ENCODE measurements around the gene ING5. TPM values are rescaled to one million over a fixed set of nuclear protein-coding genes. Genes with fewer than 3 reads are reported as not detected.

Gene ING5
- polyA plus RNA-seq, 1 donor, result 44.2 TPM

GRCh38 chr2:241672243-241673188 lies 29.3 kb upstream of the ING5 start:
- Histone ChIP-seq H3K4me3 (ENCODE audit: low read length) (no peak overlapping the region), H3K9me3 (ENCODE audit: control insufficient read depth, low read depth, low read length) (no peaks in the 10 kb centered on the region), H3K27ac (ENCODE audit: low read length) (no peak overlapping the region), H3K36me3 (ENCODE audit: control insufficient read depth, insufficient read depth, low read length) (peaks cover 74% of the 10 kb centered on the region), H3K27me3 (ENCODE audit: control insufficient read depth, insufficient read depth, low read length) (no peaks in the 10 kb centered on the region), H3K4me1 (ENCODE audit: control insufficient read depth, insufficient read depth, low read length) (no peaks in the 10 kb centered on the region)
- WGBS (ENCODE audit: insufficient coverage, low lambda C conversion rate), result no CpG with 5 or more reads among the region's 42 CpGs
- DNase-seq, result no peak

GRCh38 chr2:241673189-241673663 lies 28.6 kb upstream of the ING5 start:
- Histone ChIP-seq H3K36me3 (ENCODE audit: control insufficient read depth, insufficient read depth, low read length) (peaks cover 72% of the 10 kb centered on the region), H3K27me3 (ENCODE audit: control insufficient read depth, insufficient read depth, low read length) (no peaks in the 10 kb centered on the region), H3K4me3 (ENCODE audit: low read length) (no peak overlapping the region), H3K9me3 (ENCODE audit: control insufficient read depth, low read depth, low read length) (no peaks in the 10 kb centered on the region), H3K27ac (ENCODE audit: low read length) (no peak overlapping the region), H3K4me1 (ENCODE audit: control insufficient read depth, insufficient read depth, low read length) (no peaks in the 10 kb centered on the region)
- DNase-seq, result no peak
- no CpG with 5 or more reads among the region's 18 CpGs for WGBS (ENCODE audit: insufficient coverage, low lambda C conversion rate)

GRCh38 chr2:241673797-241674725 lies 27.8 kb upstream of the ING5 start:
- Histone ChIP-seq H3K9me3 (ENCODE audit: control insufficient read depth, low read depth, low read length) (no peaks in the 10 kb centered on the region), H3K4me1 (ENCODE audit: control insufficient read depth, insufficient read depth, low read length) (no peaks in the 10 kb centered on the region), H3K27ac (ENCODE audit: low read length) (no peak overlapping the region), H3K4me3 (ENCODE audit: low read length) (no peak overlapping the region), H3K27me3 (ENCODE audit: control insufficient read depth, insufficient read depth, low read length) (no peaks in the 10 kb centered on the region), H3K36me3 (ENCODE audit: control insufficient read depth, insufficient read depth, low read length) (peaks cover 71% of the 10 kb centered on the region)
- no peak for DNase-seq
- WGBS (ENCODE audit: insufficient coverage, low lambda C conversion rate), result no CpG with 5 or more reads among the region's 21 CpGs

GRCh38 chr2:241675885-241676284 lies 26.0 kb upstream of the ING5 start:
- no peak for DNase-seq
- no peak overlapping the region for H3K4me3 ChIP-seq (ENCODE audit: low read length)
- no CpG with 5 or more reads among the region's 17 CpGs for WGBS (ENCODE audit: insufficient coverage, low lambda C conversion rate)
- no peak overlapping the region for H3K27ac ChIP-seq (ENCODE audit: low read length)
- no peaks in the 10 kb centered on the region for H3K9me3 ChIP-seq (ENCODE audit: control insufficient read depth, low read depth, low read length)
- H3K4me1 ChIP-seq (ENCODE audit: control insufficient read depth, insufficient read depth, low read length), result no peaks in the 10 kb centered on the region
- H3K36me3 ChIP-seq (ENCODE audit: control insufficient read depth, insufficient read depth, low read length), result peaks cover 67% of the 10 kb centered on the region
- no peaks in the 10 kb centered on the region for H3K27me3 ChIP-seq (ENCODE audit: control insufficient read depth, insufficient read depth, low read length)

- DNase-seq, result no peak
- Histone ChIP-seq H3K27ac (ENCODE audit: low read length) (no peak overlapping the region), H3K4me1 (ENCODE audit: control insufficient read depth, insufficient read depth, low read length) (no peaks in the 10 kb centered on the region), H3K9me3 (ENCODE audit: control insufficient read depth, low read depth, low read length) (no peaks in the 10 kb centered on the region), H3K36me3 (ENCODE audit: control insufficient read depth, insufficient read depth, low read length) (peaks cover 64% of the 10 kb centered on the region), H3K4me3 (ENCODE audit: low read length) (no peak overlapping the region), H3K27me3 (ENCODE audit: control insufficient read depth, insufficient read depth, low read length) (no peaks in the 10 kb centered on the region)
- 100% methylated on average over 3 of the region's 17 CpGs for WGBS (ENCODE audit: insufficient coverage, low lambda C conversion rate)
Measured at GRCh38 chr2:241676665-241677064, 25.2 kb upstream of the ING5 start.

GRCh38 chr2:241677392-241677791 lies 24.4 kb upstream of the ING5 start:
- Histone ChIP-seq H3K9me3 (ENCODE audit: control insufficient read depth, low read depth, low read length) (no peaks in the 10 kb centered on the region), H3K27me3 (ENCODE audit: control insufficient read depth, insufficient read depth, low read length) (no peaks in the 10 kb centered on the region), H3K4me3 (ENCODE audit: low read length) (no peak overlapping the region), H3K27ac (ENCODE audit: low read length) (no peak overlapping the region), H3K36me3 (ENCODE audit: control insufficient read depth, insufficient read depth, low read length) (peaks cover 57% of the 10 kb centered on the region), H3K4me1 (ENCODE audit: control insufficient read depth, insufficient read depth, low read length) (no peaks in the 10 kb centered on the region)
- no peak for DNase-seq
- no CpG with 5 or more reads among the region's 24 CpGs for WGBS (ENCODE audit: insufficient coverage, low lambda C conversion rate)

GRCh38 chr2:241678307-241678706 lies 23.5 kb upstream of the ING5 start:
- WGBS (ENCODE audit: insufficient coverage, low lambda C conversion rate), result 100% methylated on average over 1 of the region's 18 CpGs
- H3K4me3 ChIP-seq (ENCODE audit: low read length), result no peak overlapping the region
- peaks cover 56% of the 10 kb centered on the region for H3K36me3 ChIP-seq (ENCODE audit: control insufficient read depth, insufficient read depth, low read length)
- H3K27ac ChIP-seq (ENCODE audit: low read length), result no peak overlapping the region
- H3K9me3 ChIP-seq (ENCODE audit: control insufficient read depth, low read depth, low read length), result no peaks in the 10 kb centered on the region
- H3K27me3 ChIP-seq (ENCODE audit: control insufficient read depth, insufficient read depth, low read length), result no peaks in the 10 kb centered on the region
- no peak for DNase-seq
- H3K4me1 ChIP-seq (ENCODE audit: control insufficient read depth, insufficient read depth, low read length), result no peaks in the 10 kb centered on the region

GRCh38 chr2:241678784-241679540 lies 22.9 kb upstream of the ING5 start:
- DNase-seq, result no peak
- Histone ChIP-seq H3K27ac (ENCODE audit: low read length) (no peak overlapping the region), H3K9me3 (ENCODE audit: control insufficient read depth, low read depth, low read length) (no peaks in the 10 kb centered on the region), H3K27me3 (ENCODE audit: control insufficient read depth, insufficient read depth, low read length) (no peaks in the 10 kb centered on the region), H3K36me3 (ENCODE audit: control insufficient read depth, insufficient read depth, low read length) (peaks cover 58% of the 10 kb centered on the region), H3K4me3 (ENCODE audit: low read length) (no peak overlapping the region), H3K4me1 (ENCODE audit: control insufficient read depth, insufficient read depth, low read length) (no peaks in the 10 kb centered on the region)
- 80% methylated on average over 1 of the region's 22 CpGs for WGBS (ENCODE audit: insufficient coverage, low lambda C conversion rate)

- H3K27ac ChIP-seq (ENCODE audit: low read length), result no peak overlapping the region
- DNase-seq, result no peak
- peaks cover 60% of the 10 kb centered on the region for H3K36me3 ChIP-seq (ENCODE audit: control insufficient read depth, insufficient read depth, low read length)
- WGBS (ENCODE audit: insufficient coverage, low lambda C conversion rate), result no CpG with 5 or more reads among the region's 12 CpGs
- no peaks in the 10 kb centered on the region for H3K4me1 ChIP-seq (ENCODE audit: control insufficient read depth, insufficient read depth, low read length)
- no peaks in the 10 kb centered on the region for H3K9me3 ChIP-seq (ENCODE audit: control insufficient read depth, low read depth, low read length)
- H3K27me3 ChIP-seq (ENCODE audit: control insufficient read depth, insufficient read depth, low read length), result no peaks in the 10 kb centered on the region
- no peak overlapping the region for H3K4me3 ChIP-seq (ENCODE audit: low read length)
Measured at GRCh38 chr2:241680044-241680443, 21.8 kb upstream of the ING5 start.

All from large intestine (tissue), 3 donors.